Psoas muscle (tissue), 8 donors: ENCODE measurements around the gene USP30. TPM values are rescaled to one million over a fixed set of nuclear protein-coding genes. Genes with fewer than 3 reads are reported as not detected.

Experiments
- ATAC-seq, 4 donors: fragments of 200-7000 bp; cut with Tn5 transposase; one replicate each; pipeline ENCODE4 v1.9.1; 2020; ENCODE audit warnings: moderate library complexity in 3 of 4, mild to moderate bottlenecking in 2 of 4
- DNase-seq, 2 donors: peaks; one replicate each; pipeline ENCODE4 v3.0.0-alpha.2; 2020
- H3K27ac ChIP-seq: fragments of 200-600 bp; one replicate; pipeline ENCODE4 v1.8.0; 2022
- H3K27me3 ChIP-seq, 3 donors: fragments of 200-600 bp in 1 of 3; one replicate each; pipeline versions ENCODE4 v1.6.1 to v1.8.0; 2013 to 2022; ENCODE audit warnings: low read length in 2 of 3, mild to moderate bottlenecking in 2 of 3, moderate library complexity in 1 of 3; ENCODE audit not compliant: insufficient read depth in 3 of 3
- H3K36me3 ChIP-seq, 2 donors: fragments of 200-600 bp in 1 of 2; one replicate each; pipeline versions ENCODE4 v1.6.1 to v1.8.0; 2013 to 2022; ENCODE audit warnings: low read depth in 1 of 2, mild to moderate bottlenecking in 1 of 2, moderate library complexity in 1 of 2; ENCODE audit not compliant: insufficient read depth in 1 of 2
- H3K4me1 ChIP-seq: fragments of 200-600 bp; one replicate; pipeline ENCODE4 v1.8.0; 2022
- H3K4me3 ChIP-seq: fragments of 200-600 bp; one replicate; pipeline ENCODE4 v1.8.0; 2022; ENCODE audit warnings: mild to moderate bottlenecking
- H3K9me3 ChIP-seq: fragments of 200-600 bp; one replicate; pipeline ENCODE4 v1.8.0; 2022
- CTCF ChIP-seq: fragments of 200-600 bp; IDR thresholded peaks from one replicate; pipeline ENCODE4 v1.8.0; 2022; ENCODE audit warnings: antibody characterized with exemption
- WGBS, 3 donors: extraction: QIAGEN DNeasy Blood & Tissue Kit; methylation state at CpG; one replicate each; pipeline versions ENCODE4 v1.1.6 to v1.1.7; 2013; 5-methylcytosine and 5-hydroxymethylcytosine counted together
- intact Hi-C, 2 donors: fragments of 100-400 bp; cut with DNase I; formaldehyde crosslinking; loops; one replicate each; pipeline versions ENCODE4 v1.11.0 to v1.14.2; 2022
- polyA plus RNA-seq, 3 donors: library from polyadenylated mRNA; stranded (reverse); fragments of 200-250 nt; gene quantifications; one replicate each; pipeline ENCODE4 v1.2.3, GENCODE V29; 2013
- total RNA-seq, 4 donors: library from RNA; stranded (reverse); fragmentation: NEBNext Ultra II Directional in 2 of 4; extraction: Animal tissue kit (Norgen Biotek cat#: 25700) in 2 of 4; gene quantifications; one replicate each; pipeline versions ENCODE4 v1.2.1 to v1.2.4, GENCODE V29; 2021 to 2023
- donor health status: healthy with polysubstance abuse.
- donor health status: DM: no; HTN: no; CAD: no; lungs with moderate emphysema.
- donor health status: Bipolar disorder and iron deficiency.
- donor health status: healthy.
- donor health status: DM: yes; HTN: yes; CAD: no.
- donor health status: DM: no; HTN: no; CAD: no.
- donor health status: DM: no; HTN: no; CAD: no.
- donor health status: DM: yes; HTN: yes; CAD: no.

The USP30 gene
- total and polyA plus RNA-seq, 7 donors = 4.7 to 14.6 (median 10.9) TPM

GRCh38 chr12:109057376-109057775 lies 5.0 kb downstream of the USP30 start:
- no peak overlapping the region for H3K27ac ChIP-seq
- H3K27me3 ChIP-seq = no peaks in the 10 kb centered on the region
- DNase-seq (no peak), ATAC-seq (no peak)
- H3K36me3 ChIP-seq = peaks cover 0 to 54% of the 10 kb centered on the region in 2 donors
- WGBS, 3 donors = 90 to 100% (median 94%) methylated on average over 1 of the region's 1 CpG
- H3K4me1 ChIP-seq = peaks cover 11% of the 10 kb centered on the region
- no peak overlapping the region for H3K4me3 ChIP-seq
- intact Hi-C loops = no loop called here
- no peaks in the 10 kb centered on the region for H3K9me3 ChIP-seq
- no peak for TF ChIP-seq CTCF

GRCh38 chr12:109058773-109059172 lies 6.4 kb downstream of the USP30 start:
- peaks cover 5% of the 10 kb centered on the region for H3K4me1 ChIP-seq
- TF ChIP-seq CTCF = no peak
- 93 to 95% (median 94%) methylated on average over 6 of the region's 6 CpGs for WGBS, 3 donors
- H3K9me3 ChIP-seq = no peaks in the 10 kb centered on the region
- DNase-seq (no peak), ATAC-seq (no peak)
- intact Hi-C loops = no loop called here
- peaks cover 0 to 65% of the 10 kb centered on the region in 2 donors for H3K36me3 ChIP-seq
- no peak overlapping the region for H3K27ac ChIP-seq
- no peak overlapping the region for H3K4me3 ChIP-seq
- no peaks in the 10 kb centered on the region for H3K27me3 ChIP-seq

- Histone ChIP-seq H3K4me3 (no peak overlapping the region), H3K9me3 (no peaks in the 10 kb centered on the region), H3K4me1 (no peaks in the 10 kb centered on the region), H3K27me3 (no peaks in the 10 kb centered on the region), H3K27ac (no peak overlapping the region), H3K36me3 (peaks cover 10 to 59% of the 10 kb centered on the region in 2 donors)
- intact Hi-C loops = no loop called here
- no peak for ATAC-seq
- 70 to 88% (median 74%) methylated on average over 3 of the region's 3 CpGs for WGBS, 3 donors
- DNase-seq = no peak
- no peak for TF ChIP-seq CTCF
Observed at GRCh38 chr12:109064143-109064542, 11.8 kb downstream of the USP30 start.

GRCh38 chr12:109065154-109065852 lies 12.9 kb downstream of the USP30 start:
- WGBS, 3 donors = 77 to 83% (median 80%) methylated on average over 5 of the region's 5 CpGs
- H3K4me3 ChIP-seq = no peak overlapping the region

More at GRCh38 chr12:109065154-109065852, 12.9 kb downstream of the USP30 start:
- Histone ChIP-seq H3K9me3 (no peaks in the 10 kb centered on the region), H3K27me3 (no peaks in the 10 kb centered on the region), H3K36me3 (peaks cover 10 to 59% of the 10 kb centered on the region in 2 donors), H3K27ac (no peak overlapping the region), H3K4me1 (no peaks in the 10 kb centered on the region)
- intact Hi-C loops = no loop called here
- DNase-seq (no peak), ATAC-seq (no peak)
- no peak for TF ChIP-seq CTCF
